AG09319 (cell line): ENCODE data around the gene TCF4.

Source experiments
- DNase-seq: peaks from one replicate; pipeline ENCODE4 v3.0.0-alpha.2; 2010; ENCODE audit warnings: low read depth; ENCODE audit errors: extremely low read depth
- CTCF ChIP-seq: IDR thresholded peaks from 2 replicates; pipeline ENCODE4 v1.5.1; 2011; ENCODE audit warnings: low read depth, mild to moderate bottlenecking, inconsistent platforms, low read length, moderate library complexity

The TCF4 gene

GRCh38 chr18:55588111-55588869 lies at the start of gene TCF4:
TCF4 (minus strand) TSS chr18:55588192; CDS start chr18:55587116, 1,076 bp downstream.
- no peak for TF ChIP-seq CTCF
- DNase-seq: no peak

DNA sequence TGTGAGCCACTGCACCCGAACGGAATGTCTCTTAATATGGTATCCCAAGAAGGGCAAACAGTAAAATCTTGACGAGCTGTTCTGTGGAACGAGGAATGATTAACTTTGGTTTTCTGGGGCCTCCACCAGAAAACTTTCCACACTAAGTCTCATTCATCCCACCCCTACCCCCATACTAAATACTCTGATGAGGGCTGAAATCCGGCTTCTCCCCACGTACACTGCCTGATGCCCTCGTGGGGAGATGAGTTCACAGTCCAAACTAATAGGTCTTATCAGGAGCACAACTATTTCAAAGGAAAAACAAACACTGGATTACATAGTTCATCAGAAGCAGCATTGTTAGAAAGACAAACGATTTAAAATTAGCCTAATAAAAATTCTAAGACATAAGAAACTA lies 49.2 kb upstream of the TCF4 start:
- TF ChIP-seq CTCF: no peak
- no peak for DNase-seq

- TF ChIP-seq CTCF: no peak
- no peak for DNase-seq
Measured at GRCh38 chr18:55635439-55635838, 47.4 kb upstream of the TCF4 start.

DNA sequence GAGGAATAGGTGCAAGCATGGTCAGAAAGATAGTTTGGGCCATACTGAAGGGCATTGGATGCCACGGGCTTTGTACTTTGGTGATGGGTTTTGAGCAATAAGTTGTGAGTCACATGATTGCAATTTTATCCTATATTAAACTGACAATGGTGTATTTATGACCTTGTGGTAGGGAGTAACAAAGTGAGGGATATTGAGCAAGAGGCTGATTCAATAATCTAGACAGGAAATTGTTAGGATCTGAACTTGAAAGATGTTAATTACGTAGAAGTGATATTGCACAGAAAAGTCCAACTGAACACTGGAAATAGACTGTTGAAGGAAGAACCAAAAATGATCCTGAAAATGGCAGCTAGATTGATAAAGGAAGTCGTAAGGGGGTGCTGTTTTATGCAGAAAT lies 46.6 kb upstream of the TCF4 start:
- TF ChIP-seq CTCF: no peak
- no peak for DNase-seq

- no peak for DNase-seq
- no peak for TF ChIP-seq CTCF
Measured at GRCh38 chr18:55633032-55633431, 45.0 kb upstream of the TCF4 start.

- no peak for DNase-seq
- no peak for TF ChIP-seq CTCF
Measured at GRCh38 chr18:55629133-55629532, 41.1 kb upstream of the TCF4 start.

- no peak for TF ChIP-seq CTCF
Measured at GRCh38 chr18:55627007-55627406, 39.0 kb upstream of the TCF4 start.

More at GRCh38 chr18:55627007-55627406, 39.0 kb upstream of the TCF4 start:
- DNase-seq: no peak
